Stimulated activated CD4-positive, alpha-beta T cell treated with anti-CD3 and anti-CD28 coated beads, TNF-alpha, amount 100 ng/mL, for 48 hours (primary cell): ENCODE data around the gene CHD9NB.

Source experiments
- DNase-seq, 3 donors: peaks; one replicate each; pipeline ENCODE4 v3.0.0-alpha.2; 2020; ENCODE audit warnings: low read depth in 3 of 3

The CHD9NB gene

DNA sequence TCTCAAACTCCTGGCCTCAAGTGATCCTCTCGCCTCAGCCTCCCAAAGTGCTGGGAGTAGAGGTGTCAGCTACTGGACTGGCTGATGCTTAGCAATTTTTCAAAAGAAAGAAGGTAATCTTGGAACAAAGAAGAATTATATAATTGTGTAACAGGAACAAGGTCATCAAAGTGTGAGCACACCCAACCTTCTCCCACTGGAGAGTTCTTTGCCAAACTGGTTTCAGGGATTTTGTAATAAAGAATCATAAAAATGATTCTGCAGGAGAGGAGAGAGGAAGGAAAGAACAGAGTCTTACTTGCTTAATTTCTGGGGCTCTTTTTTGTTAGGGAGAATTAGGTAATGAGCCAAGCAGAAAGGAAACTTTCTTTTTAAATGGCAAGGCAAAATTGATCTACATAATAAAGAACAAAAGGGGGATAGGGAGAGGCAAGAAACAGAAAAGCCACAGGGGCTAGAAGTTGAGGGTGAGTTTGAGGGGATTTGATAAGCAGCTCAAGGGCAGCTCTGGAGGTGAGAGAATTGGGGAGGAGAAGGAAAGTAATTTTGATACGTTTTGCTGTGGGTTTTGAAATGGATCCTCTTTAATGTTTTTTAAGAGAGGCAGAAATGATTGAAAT is 21.3 kb downstream of the CHD9NB start:
- no peak for DNase-seq

DNA sequence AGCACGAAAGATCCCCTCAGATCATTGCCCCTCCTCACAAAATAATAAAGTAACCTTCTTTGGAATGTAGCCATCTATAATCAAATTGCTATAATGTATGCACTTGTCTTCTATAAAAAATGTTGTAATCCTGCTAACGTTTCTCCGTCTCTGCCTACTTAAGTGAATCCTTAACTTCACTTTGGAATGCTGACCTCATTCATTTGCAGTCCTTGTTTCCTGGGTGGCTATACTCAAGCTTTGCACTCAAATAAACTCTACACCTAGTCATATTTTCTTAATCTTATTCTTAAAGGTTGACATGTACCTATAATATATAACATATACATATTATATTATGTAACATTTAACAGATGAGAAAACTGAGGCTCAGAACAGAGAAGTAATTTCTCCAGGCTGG is 22.7 kb downstream of the CHD9NB start:
- DNase-seq = no peak

DNA sequence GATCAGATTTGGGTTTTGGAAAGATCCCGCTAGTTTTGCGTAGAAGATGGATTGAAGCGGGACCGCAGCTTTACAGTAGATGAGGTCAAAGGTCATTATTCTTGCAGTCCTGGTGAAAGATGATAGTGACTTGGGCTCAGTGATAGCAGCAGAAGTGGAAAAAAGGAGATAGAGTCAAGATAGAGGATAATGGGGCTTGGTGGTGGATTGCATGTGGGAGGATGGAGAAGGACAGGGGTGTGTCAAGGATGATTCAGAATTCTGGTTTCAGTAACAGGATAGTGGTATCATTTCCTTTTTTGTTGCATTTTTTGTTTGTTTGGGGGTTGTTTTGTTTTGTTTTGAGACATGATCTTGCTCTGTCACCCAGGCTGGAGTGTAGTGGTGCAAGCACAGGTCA is 28.7 kb downstream of the CHD9NB start:
- DNase-seq = no peak

DNA sequence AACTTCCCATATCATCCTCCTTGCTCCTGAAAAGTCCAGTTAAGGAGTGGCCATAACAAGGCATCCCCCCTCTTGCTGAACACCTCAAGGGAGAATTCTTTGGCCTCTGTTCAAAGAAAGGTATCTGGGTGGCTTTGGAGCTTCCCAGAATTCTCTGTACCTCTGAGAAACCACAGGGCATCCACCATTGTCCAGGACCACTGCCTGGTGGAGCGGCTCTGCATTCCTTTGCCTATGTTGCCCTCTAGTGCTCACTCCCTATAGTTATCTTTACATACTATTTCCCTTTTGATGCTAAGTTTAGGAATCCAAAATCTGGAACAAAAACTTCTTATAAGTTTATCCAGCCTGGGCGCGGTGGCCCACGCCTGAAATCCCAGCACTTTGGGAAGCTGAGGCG is 30.3 kb downstream of the CHD9NB start:
- DNase-seq = no peak

DNA sequence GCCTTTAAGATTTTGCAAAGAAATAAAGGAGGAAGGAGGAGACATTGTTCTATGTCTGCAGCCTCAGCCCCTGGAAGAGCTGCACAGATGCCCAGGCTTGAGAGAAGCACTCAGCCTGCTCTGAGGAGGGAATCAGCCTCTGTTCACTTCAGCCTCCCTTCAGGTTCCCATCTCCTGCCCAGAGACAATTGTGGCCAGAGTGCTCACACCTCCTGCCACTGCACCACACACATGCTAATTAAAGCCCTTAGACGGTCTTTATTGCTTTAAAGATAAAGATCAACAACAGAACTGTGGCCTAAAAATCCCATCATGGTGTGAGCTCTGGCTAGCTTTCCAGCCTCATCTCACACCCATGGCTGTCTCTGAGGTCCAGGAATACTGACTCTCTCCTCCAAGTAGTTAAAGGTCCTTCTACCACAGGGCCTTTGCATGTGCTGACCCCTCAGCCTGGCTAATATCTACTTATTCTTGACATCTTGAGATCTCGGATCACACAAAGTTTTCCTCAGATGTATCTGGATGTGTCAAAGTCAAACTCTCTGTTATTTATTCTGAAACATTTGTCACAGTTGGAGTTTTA is 33.8 kb downstream of the CHD9NB start:
- DNase-seq = no peak

DNA sequence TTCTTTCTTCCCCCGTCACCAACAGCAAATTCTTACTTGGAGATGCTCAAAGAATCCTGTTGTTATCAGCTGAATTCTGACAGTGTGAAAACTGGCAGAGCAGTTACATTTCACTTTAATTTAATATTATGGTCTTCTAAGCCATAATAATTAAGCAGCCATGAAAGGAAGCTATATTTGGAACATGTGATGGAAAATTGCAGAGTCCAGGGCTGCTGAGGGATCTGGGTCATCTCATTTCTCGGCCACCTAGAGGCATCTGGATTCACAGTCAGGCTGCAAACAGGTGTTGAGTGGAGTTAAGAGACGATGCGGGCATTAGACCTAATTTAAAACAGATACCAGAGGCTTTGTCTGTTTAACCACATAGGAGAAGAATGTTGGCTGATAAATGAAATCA is 38.4 kb downstream of the CHD9NB start:
- no peak for DNase-seq

DNA sequence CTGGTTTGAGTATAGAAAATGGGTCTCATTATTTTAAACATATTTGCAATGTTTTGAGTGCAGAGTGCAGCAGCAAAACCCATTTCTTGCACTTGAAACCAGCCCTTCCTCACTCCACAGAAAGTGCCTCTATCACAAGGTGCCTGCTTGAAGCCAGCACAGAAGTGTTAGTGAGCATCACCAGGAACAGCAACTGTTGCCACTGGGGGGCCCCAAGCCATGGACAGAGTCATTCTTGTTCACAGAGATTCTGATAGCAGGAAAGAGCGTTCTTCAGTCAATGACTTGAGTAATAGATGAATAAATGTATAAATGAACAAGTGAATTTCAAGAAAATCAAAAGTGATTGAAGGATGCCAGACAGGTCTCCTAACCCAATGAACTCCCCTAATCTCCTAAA is 45.6 kb downstream of the CHD9NB start:
- no peak for DNase-seq

DNA sequence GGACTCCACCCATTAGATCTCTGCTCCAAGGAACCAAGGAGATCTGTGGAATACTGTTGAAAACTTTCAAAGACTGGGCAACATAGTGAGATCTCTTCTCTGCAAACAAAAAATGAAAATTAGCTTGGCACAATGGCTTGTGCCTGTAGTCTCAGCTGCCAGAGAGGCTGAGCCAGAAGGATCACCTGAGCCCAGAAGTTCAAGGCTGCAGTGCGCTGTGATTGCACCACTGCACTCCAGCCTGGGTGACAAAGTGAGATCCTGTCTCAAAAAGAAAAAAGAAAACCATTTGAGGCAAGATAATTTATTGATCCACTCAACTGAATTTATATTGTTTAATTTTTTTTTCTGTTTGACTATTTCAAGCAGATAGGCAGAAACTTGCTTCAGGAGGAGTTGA is 54.8 kb downstream of the CHD9NB start:
- no peak for DNase-seq

DNA sequence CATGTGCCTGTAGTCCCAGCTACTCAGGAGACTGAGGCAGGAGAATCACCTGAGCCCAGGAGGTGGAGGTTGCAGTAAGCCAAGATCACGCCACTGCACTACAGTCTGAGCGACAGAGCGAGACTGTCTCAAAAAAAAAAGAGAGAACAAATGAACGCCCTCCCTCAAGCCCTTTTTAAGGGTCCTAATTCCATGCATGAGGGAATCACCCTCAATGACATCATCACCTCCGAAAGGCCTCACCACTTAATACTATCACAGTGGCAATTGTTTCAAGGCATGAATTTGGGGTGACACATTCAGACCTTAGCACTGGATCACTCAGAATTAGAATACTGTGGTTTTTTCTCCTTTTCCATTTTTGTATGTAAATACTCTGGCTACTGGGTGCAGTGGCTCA is 57.8 kb downstream of the CHD9NB start:
- no peak for DNase-seq

DNA sequence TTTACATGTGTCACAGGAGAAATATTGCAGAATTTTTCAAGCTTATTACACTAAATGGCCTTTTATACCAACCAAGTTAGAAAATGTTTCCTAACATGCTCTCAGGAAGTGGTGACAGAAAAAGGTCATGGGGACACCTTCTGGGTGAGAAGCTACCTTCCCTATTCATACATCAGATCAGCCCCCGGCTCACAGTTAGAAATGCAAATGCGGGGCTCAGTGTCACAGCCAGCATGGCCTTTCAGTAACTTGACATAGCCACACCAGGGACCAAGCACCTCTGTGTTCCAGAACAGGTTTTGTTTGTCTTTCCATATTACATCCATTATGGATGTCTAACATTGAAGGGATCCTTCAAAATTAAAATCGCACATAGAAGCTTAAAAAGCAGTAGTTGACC is 59.5 kb downstream of the CHD9NB start:
- no peak for DNase-seq

DNA sequence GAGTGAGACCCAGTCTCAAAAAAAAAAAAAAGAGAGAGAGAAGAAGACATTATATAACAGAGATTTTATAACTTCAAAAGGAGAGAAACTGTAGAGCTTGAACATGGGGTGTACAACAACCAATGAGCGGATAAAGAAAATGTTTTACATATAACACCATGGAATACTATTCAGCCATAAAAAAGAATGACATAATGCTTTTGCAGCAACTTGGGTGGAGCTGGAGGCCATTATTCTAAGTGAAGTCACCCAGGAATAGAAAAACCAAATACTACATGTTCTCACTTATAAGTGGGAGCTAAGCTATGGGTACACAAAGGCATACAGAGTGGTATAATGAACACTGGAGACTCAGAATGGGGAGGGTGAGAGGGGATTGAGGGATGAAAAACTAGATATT is 61.1 kb downstream of the CHD9NB start:
- no peak for DNase-seq
